ENCODE results near the gene DNPH1.

Gene DNPH1

GRCh38 chr6:43243664-43244321 is 14.5 kb upstream of the DNPH1 start:
- no peak for DNase-seq

- DNase-seq = no peak
Observed at GRCh38 chr6:43242908-43243663, 13.8 kb upstream of the DNPH1 start, which contains the start of gene TTBK1. TTBK1 (plus strand) TSS chr6:43243481; CDS start chr6:43246661, 3,180 bp downstream.

GRCh38 chr6:43241446-43241845 is 12.2 kb upstream of the DNPH1 start:
- no peak for DNase-seq

- DNase-seq = no peak
Observed at GRCh38 chr6:43240950-43241349, 11.7 kb upstream of the DNPH1 start.

- no peak for DNase-seq
Observed at GRCh38 chr6:43239054-43239453, 9.8 kb upstream of the DNPH1 start.

GRCh38 chr6:43235841-43236240 is 6.6 kb upstream of the DNPH1 start:
- no peak for DNase-seq

GRCh38 chr6:43231735-43232450 is 2.6 kb upstream of the DNPH1 start:
- no peak for DNase-seq

GRCh38 chr6:43231053-43231452 is 1.8 kb upstream of the DNPH1 start:
- no peak for DNase-seq

GRCh38 chr6:43229803-43230620 is 731 bp upstream of the DNPH1 start:
- DNase-seq = no peak

- DNase-seq = no peak
Observed at GRCh38 chr6:43226192-43226851, 3.0 kb downstream of the DNPH1 start.

GRCh38 chr6:43223175-43223574 is 6.1 kb downstream of the DNPH1 start:
- no peak for DNase-seq

GRCh38 chr6:43222418-43223059 is 6.7 kb downstream of the DNPH1 start:
- no peak for DNase-seq

GRCh38 chr6:43221046-43221972 is 8.0 kb downstream of the DNPH1 start:
- peak in 1 of 2 experiments; percentile 23 for DNase-seq

GRCh38 chr6:43220439-43220951 is 8.8 kb downstream of the DNPH1 start:
- DNase-seq = no peak

- no peak for DNase-seq
Observed at GRCh38 chr6:43219814-43220213, 9.5 kb downstream of the DNPH1 start.

- DNase-seq = no peak
Observed at GRCh38 chr6:43219119-43219518, 10.2 kb downstream of the DNPH1 start.

GRCh38 chr6:43217351-43217750 is 11.9 kb downstream of the DNPH1 start:
- DNase-seq = no peak

- no peak for DNase-seq
Observed at GRCh38 chr6:43216200-43216599, 13.1 kb downstream of the DNPH1 start.

- no peak for DNase-seq
Observed at GRCh38 chr6:43215066-43215465, 14.2 kb downstream of the DNPH1 start.

- DNase-seq = no peak
Observed at GRCh38 chr6:43213431-43213830, 15.8 kb downstream of the DNPH1 start.

Measured in stimulated activated CD4-positive, alpha-beta T cell treated with anti-CD3 and anti-CD28 coated beads, Interleukin-4, amount 100 ng/mL, for 4 hours (primary cell).